ENCODE data around the gene ETFBKMT. TPM values are rescaled to one million over a fixed set of nuclear protein-coding genes. Genes with fewer than 3 reads are reported as not detected.

ETFBKMT gene
- polyA plus RNA-seq, 3 donors, result 0.67 to 2.2 (median 1.5) TPM

- no peak for TF ChIP-seq CTCF (IDR thresholded peaks at IDR 0.05)
- H3K27ac Mint-ChIP-seq, result no peak overlapping the region
- H3K4me2 ChIP-seq (replicated peaks; ENCODE audit: extremely low read depth, low read length, poor library complexity, severe bottlenecking), result no peak overlapping the region
- no peaks in the 10 kb centered on the region for H3K27me3 ChIP-seq (ENCODE audit: control insufficient read depth in 2 of 2, insufficient read depth in 2 of 2, low read length in 2 of 2)
- peaks cover 0 to 2% (median 1%) of the 10 kb centered on the region in 3 donors for H3K27me3 Mint-ChIP-seq (ENCODE audit: low read depth in 3 of 3)
- peaks cover 3 to 10% of the 10 kb centered on the region in 2 donors for H3K36me3 Mint-ChIP-seq
- no peak overlapping the region for H3K4me3 ChIP-seq (replicated peaks in 1 of 3; ENCODE audit: low read depth in 2 of 3, low read length in 3 of 3)
- H3K4me1 Mint-ChIP-seq, result peaks cover 10% of the 10 kb centered on the region
- no peaks in the 10 kb centered on the region for H3K36me3 ChIP-seq (replicated peaks in 1 of 2; ENCODE audit: control insufficient read depth in 1 of 2, insufficient read depth in 2 of 2, low read length in 2 of 2)
- H2AFZ ChIP-seq (ENCODE audit: insufficient read depth, low read depth, low read length, poor library complexity, severe bottlenecking), result no peak overlapping the region
- no peak overlapping the region for H3K27ac ChIP-seq (ENCODE audit: low read depth in 1 of 2, low read length in 2 of 2)
- H3K9me3 Mint-ChIP-seq, result peaks cover 9 to 23% (median 14%) of the 10 kb centered on the region in 7 donors
- no peaks in the 10 kb centered on the region for H3K79me2 ChIP-seq (ENCODE audit: insufficient read depth, low read length)
- H3K9ac ChIP-seq (ENCODE audit: insufficient read depth, low read length, poor library complexity, severe bottlenecking), result no peak overlapping the region
- H3K4me1 ChIP-seq (ENCODE audit: control insufficient read depth in 1 of 2, insufficient read depth in 2 of 2, low read length in 2 of 2), result peaks cover 5 to 10% of the 10 kb centered on the region in 2 donors
- intact Hi-C loops (cut with micrococcal nuclease), result no loop called here
- DNase-seq, result peak in 1 of 3 donors; percentile 15
- WGBS (ENCODE audit: insufficient coverage), result 66% methylated on average over 2 of the region's 4 CpGs
- no peak overlapping the region for H3K4me3 Mint-ChIP-seq
- H4K20me1 ChIP-seq (ENCODE audit: insufficient read depth, low read length), result no peaks in the 10 kb centered on the region
- peaks cover 6 to 14% of the 10 kb centered on the region in 2 donors for H3K9me3 ChIP-seq (replicated peaks in 1 of 2; ENCODE audit: control insufficient read depth in 1 of 2, insufficient read depth in 1 of 2, low read length in 2 of 2)
These were observed 4.1 kb downstream of the ETFBKMT start for GRCh38 chr12:31663576-31663975.

DNA sequence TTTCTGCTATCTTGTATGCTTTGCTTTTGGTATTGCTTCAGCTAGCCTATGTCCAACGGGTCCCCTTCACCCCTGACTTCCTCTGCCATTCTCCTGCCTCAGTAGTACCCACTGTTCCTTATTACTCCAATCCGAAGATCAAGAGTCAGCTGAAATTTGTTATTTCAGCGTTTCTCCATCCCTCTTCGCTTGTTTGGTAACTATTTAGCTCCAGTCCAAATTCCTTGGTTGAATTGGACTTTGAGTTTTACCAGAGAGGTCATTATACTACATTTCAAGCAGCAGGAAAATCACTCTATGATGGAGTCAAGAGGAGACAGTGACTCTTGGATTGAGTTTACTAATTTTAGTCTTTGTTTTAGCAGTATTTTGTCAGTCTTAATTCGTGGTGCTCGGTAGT is 4.5 kb downstream of the ETFBKMT start:
- no peak for DNase-seq
- peaks cover 3 to 10% of the 10 kb centered on the region in 2 donors for H3K36me3 Mint-ChIP-seq
- Histone ChIP-seq H2AFZ (ENCODE audit: insufficient read depth, low read depth, low read length, poor library complexity, severe bottlenecking) (no peak overlapping the region), H3K4me1 (ENCODE audit: control insufficient read depth in 1 of 2, insufficient read depth in 2 of 2, low read length in 2 of 2) (peaks cover 3 to 8% of the 10 kb centered on the region in 2 donors), H3K9ac (ENCODE audit: insufficient read depth, low read length, poor library complexity, severe bottlenecking) (no peak overlapping the region), H3K36me3 (replicated peaks in 1 of 2; ENCODE audit: control insufficient read depth in 1 of 2, insufficient read depth in 2 of 2, low read length in 2 of 2) (no peaks in the 10 kb centered on the region), H4K20me1 (ENCODE audit: insufficient read depth, low read length) (no peaks in the 10 kb centered on the region), H3K79me2 (ENCODE audit: insufficient read depth, low read length) (no peaks in the 10 kb centered on the region), H3K9me3 (replicated peaks in 1 of 2; ENCODE audit: control insufficient read depth in 1 of 2, insufficient read depth in 1 of 2, low read length in 2 of 2) (peaks cover 11 to 16% of the 10 kb centered on the region in 2 donors), H3K4me3 (replicated peaks in 1 of 3; ENCODE audit: low read depth in 2 of 3, low read length in 3 of 3) (no peak overlapping the region), H3K27ac (ENCODE audit: low read depth in 1 of 2, low read length in 2 of 2) (no peak overlapping the region), H3K4me2 (replicated peaks; ENCODE audit: extremely low read depth, low read length, poor library complexity, severe bottlenecking) (no peak overlapping the region), H3K27me3 (ENCODE audit: control insufficient read depth in 2 of 2, insufficient read depth in 2 of 2, low read length in 2 of 2) (no peaks in the 10 kb centered on the region)
- peaks cover 12 to 28% (median 18%) of the 10 kb centered on the region in 7 donors for H3K9me3 Mint-ChIP-seq
- intact Hi-C loops (cut with micrococcal nuclease), result no loop called here
- 95% methylated on average over 3 of the region's 6 CpGs for WGBS (ENCODE audit: insufficient coverage)
- no peak overlapping the region for H3K4me3 Mint-ChIP-seq
- H3K4me1 Mint-ChIP-seq, result peaks cover 9% of the 10 kb centered on the region
- no peak for TF ChIP-seq CTCF (IDR thresholded peaks at IDR 0.05)
- H3K27me3 Mint-ChIP-seq (ENCODE audit: low read depth in 3 of 3), result peaks cover 0 to 2% (median 1%) of the 10 kb centered on the region in 3 donors
- no peak overlapping the region for H3K27ac Mint-ChIP-seq

All from CD14-positive monocyte (primary cell).